MV-4-11 (cell line): ENCODE measurements around the gene ZKSCAN7.
"Not testable (repeated sequence)": the region's sequence is repeated elsewhere in the genome, so short reads cannot be mapped to it uniquely, and the experiment has no call there.

Experiments used
- DNase-seq: peaks from one replicate; lab custom pipeline; 2025; lab: John Stamatoyannopoulos, UW

The ZKSCAN7 gene

GRCh38 chr3:44577354-44577952 lies 22.5 kb downstream of the ZKSCAN7 start:
- DNase-seq = not testable (repeated sequence)

DNA sequence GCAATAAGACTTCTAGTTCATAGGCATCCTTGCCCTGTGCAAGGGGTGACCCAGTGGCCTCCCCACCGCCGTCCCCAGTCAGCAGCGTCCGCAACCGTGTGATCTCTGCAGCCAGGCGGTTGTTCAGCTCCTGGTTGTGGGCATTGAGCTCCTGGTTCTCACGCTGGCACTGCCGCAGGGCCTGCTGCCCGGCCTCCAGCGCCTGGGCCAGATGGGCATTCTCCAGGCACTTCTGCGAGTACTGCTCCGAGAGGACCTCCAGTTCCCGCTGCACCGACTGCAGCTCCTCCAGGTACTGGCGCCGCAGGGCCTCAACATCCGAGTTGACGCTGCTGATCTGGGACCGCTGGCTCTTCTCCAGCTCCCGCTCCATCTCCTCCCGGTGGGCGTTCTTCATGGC lies 23.3 kb downstream of the ZKSCAN7 start:
- not testable (repeated sequence) for DNase-seq

DNA sequence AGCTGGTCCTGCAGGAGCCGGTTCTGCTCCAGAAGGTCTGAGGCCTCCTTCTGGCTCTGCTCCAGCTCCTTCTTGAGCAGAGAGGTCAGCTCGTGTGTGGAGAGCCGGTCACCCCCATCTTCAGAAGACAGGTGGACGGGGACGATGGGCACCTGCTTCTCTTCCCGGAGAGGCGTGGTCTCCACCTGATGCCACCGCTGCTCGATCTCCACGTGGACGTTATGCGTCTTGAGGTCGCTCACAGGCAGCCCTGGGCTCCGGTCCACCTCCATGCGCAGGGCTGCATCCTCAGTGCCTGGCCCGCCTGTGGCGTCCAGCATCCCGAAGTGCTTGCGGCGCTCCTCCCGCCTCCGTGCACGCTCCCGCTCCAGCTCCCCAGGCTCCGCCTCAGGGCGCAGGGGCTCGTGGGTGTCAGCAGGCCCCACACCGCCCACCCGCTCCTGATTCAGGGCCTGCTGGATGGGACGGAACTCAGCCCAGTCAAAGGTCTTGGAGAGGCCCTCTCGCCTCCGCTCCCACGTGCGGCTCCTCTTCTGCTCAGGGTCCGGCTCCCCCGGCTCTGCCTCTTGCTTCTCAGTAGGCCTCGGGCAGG lies 24.0 kb downstream of the ZKSCAN7 start:
- DNase-seq = not testable (repeated sequence)

- DNase-seq = not testable (repeated sequence)
Measured at GRCh38 chr3:44579749-44580148, 24.8 kb downstream of the ZKSCAN7 start.

DNA sequence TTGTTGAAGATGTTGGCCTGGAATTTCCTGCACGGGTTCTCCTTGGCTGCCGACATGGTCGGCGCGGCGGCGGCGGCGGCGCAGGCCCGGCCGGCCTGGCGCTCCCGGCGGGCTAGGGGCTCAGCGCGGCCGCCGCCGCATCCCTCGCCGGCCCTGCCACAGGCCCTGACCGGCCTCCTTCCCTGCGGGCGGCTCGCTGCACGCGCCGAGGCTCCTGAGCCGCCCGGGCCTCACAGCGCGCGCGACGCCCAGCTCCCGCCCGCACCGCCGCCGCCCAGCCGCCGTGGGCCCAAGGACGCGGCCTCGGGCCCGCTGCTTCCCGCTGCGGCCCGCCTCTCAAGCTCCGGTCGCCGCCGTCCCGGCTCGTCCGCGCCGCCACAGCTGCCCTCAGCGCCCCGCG lies 26.0 kb downstream of the ZKSCAN7 start:
- not testable (repeated sequence) for DNase-seq

- DNase-seq = no peak
Measured at GRCh38 chr3:44584646-44585501, 29.9 kb downstream of the ZKSCAN7 start, which contains the start of gene ZNF660. ZNF660 (plus strand) TSS chr3:44584964; CDS start chr3:44594194, 9,230 bp downstream.

DNA sequence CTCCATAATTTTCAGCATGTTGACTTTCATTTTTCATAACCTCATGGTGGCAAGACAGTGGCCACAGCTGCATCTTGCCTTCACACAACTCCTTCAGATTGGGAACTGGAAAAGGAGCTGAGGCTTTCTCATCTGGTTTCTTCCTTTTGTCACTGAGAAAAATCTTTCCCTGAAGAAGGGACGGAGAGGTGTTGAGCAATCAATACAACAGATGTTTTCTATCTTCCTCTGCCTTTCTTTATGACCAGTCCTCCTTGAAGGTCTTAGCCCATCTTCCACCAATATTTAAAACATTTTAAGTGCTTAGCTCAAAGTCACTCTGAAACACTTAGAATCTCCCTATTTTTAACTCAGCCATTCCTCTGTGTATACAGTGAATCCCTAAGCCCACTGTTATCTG lies 41.6 kb downstream of the ZKSCAN7 start:
- peak; percentile 73 for DNase-seq

- no peak for DNase-seq
Measured at GRCh38 chr3:44601749-44602148, 46.8 kb downstream of the ZKSCAN7 start.

- DNase-seq = peak; percentile 27
Measured at GRCh38 chr3:44612678-44613077, 57.7 kb downstream of the ZKSCAN7 start.
